Heart right ventricle (tissue), 16 donors: ENCODE measurements around the gene WIPF1. TPM values are rescaled to one million over a fixed set of nuclear protein-coding genes. Genes with fewer than 3 reads are reported as not detected.

ENCODE experiments used
- ATAC-seq, 8 donors: fragments of 200-7000 bp; cut with Tn5 transposase; one replicate each; pipeline ENCODE4 v1.9.1; 2020; ENCODE audit warnings: mild to moderate bottlenecking in 8 of 8, moderate library complexity in 8 of 8, moderate number of reproducible peaks in 1 of 8
- DNase-seq, 2 donors: peaks; one replicate each; pipeline ENCODE4 v3.0.0-alpha.2; 2020
- H3K27ac ChIP-seq, 10 donors: fragments of 200-600 bp; sonication (generic) in 2 of 10; one replicate each; pipeline versions ENCODE4 v1.5.0 to v1.8.0; 2020 to 2022; ENCODE audit warnings: mild to moderate bottlenecking in 3 of 10
- H3K27me3 ChIP-seq, 7 donors: fragments of 200-600 bp; one replicate each; pipeline ENCODE4 v1.8.0; 2021 to 2022; ENCODE audit warnings: mild to moderate bottlenecking in 2 of 7
- H3K36me3 ChIP-seq, 9 donors: fragments of 200-600 bp; sonication (generic) in 1 of 9; one replicate each; pipeline versions ENCODE4 v1.5.0 to v1.8.0; 2020 to 2022; ENCODE audit warnings: mild to moderate bottlenecking in 2 of 9
- H3K4me1 ChIP-seq, 9 donors: fragments of 200-600 bp; sonication (generic) in 1 of 9; one replicate each; pipeline versions ENCODE4 v1.5.0 to v1.8.0; 2020 to 2022; ENCODE audit warnings: mild to moderate bottlenecking in 4 of 9
- H3K4me3 ChIP-seq, 10 donors: fragments of 200-600 bp; sonication (generic) in 2 of 10; one replicate each; pipeline versions ENCODE4 v1.5.0 to v1.8.0; 2020 to 2022; ENCODE audit warnings: mild to moderate bottlenecking in 7 of 10, moderate library complexity in 2 of 10
- H3K9me3 ChIP-seq, 11 donors: fragments of 200-600 bp in 10 of 11; sonication (generic) in 2 of 11; one replicate each; pipeline versions ENCODE4 v1.5.0 to v1.8.0; 2013 to 2022; ENCODE audit warnings: mild to moderate bottlenecking in 2 of 11, control low read depth in 1 of 11, moderate library complexity in 1 of 11
- CTCF ChIP-seq, 9 donors: fragments of 200-600 bp; sonication (generic) in 2 of 9; IDR thresholded peaks; one replicate each; pipeline versions ENCODE4 v1.5.0 to v1.8.0; 2021 to 2022; ENCODE audit warnings: antibody characterized with exemption in 9 of 9, mild to moderate bottlenecking in 5 of 9, moderate library complexity in 1 of 9
- WGBS, 2 donors: extraction: QIAGEN DNeasy Blood & Tissue Kit; methylation state at CpG; one replicate each; pipeline ENCODE4 v1.1.7; 2013; ENCODE audit warnings: inconsistent platforms in 1 of 2; 5-methylcytosine and 5-hydroxymethylcytosine counted together
- intact Hi-C, 10 donors: fragments of 100-400 bp; cut with DNase I; formaldehyde crosslinking; loops; one replicate each; pipeline versions ENCODE4 v1.11.1 to v1.14.2; 2022
- polyA plus RNA-seq, 2 donors: library from polyadenylated mRNA; stranded (reverse); fragments of 200-250 nt; gene quantifications; one replicate each; pipeline ENCODE4 v1.2.3, GENCODE V29; 2013
- total RNA-seq, 10 donors: library from RNA; stranded (reverse); fragmentation: NEBNext Ultra II Directional in 3 of 10; extraction: Animal tissue kit (Norgen Biotek cat#: 25700) in 3 of 10; gene quantifications; one replicate each; pipeline versions ENCODE4 v1.2.1 to v1.2.4, GENCODE V29; 2021 to 2023
- donor health status: Arrhythmogenic right ventricular cardiomyopathy.
- donor health status: ischemic (EF 13 %, LVEDD 7.1; RV severe dilation, severe dysfunction).
- donor health status: healthy with polysubstance abuse.
- donor health status: DM: no; HTN: yes; CAD: no.
- donor health status: DM: no; HTN: no; CAD: no.
- donor health status: ischemic (EF 25% LVEDD 6.9; RV normal size, moderate dysfunction).
- donor health status: ischemic (EF 25% LVEDD 5.7; RV mildly dilated, moderate dysfunction).
- donor health status: healthy.
- donor health status: DM: yes; HTN: yes; CAD: no.
- donor health status: Ischemic cardiomyopathy.
- donor health status: ischemic (EF 35%, LVEDD 5.7; RV mildly dilated, moderate dysfunction).
- donor health status: nonischemic (EF 11% LVEDD 7.7; RV severe dilation, severe dysfunction).
- donor health status: DM: yes; HTN: yes; CAD: no.
- donor health status: PGD.
- donor health status: ischemic (EF 29% LVEDD 5.4; RV normal size, mild dysfunction).
- donor health status: nonischemic (EF 23%, LVEDD 6.1; RV moderate dilation, normal function).

The WIPF1 gene
- total and polyA plus RNA-seq, 12 donors, result 9.1 to 48.1 (median 15.6) TPM

GRCh38 chr2:174621323-174621722 is 23.7 kb upstream of the WIPF1 start:
- peaks cover 0 to 32% (median 15%) of the 10 kb centered on the region in 9 donors for H3K4me1 ChIP-seq
- H3K9me3 ChIP-seq, result no peaks in the 10 kb centered on the region
- H3K36me3 ChIP-seq, result peaks cover 0 to 76% (median 0%) of the 10 kb centered on the region in 9 donors
- ATAC-seq (no peak), DNase-seq (no peak)
- no peak overlapping the region for H3K4me3 ChIP-seq
- TF ChIP-seq CTCF (IDR thresholded peaks at IDR 0.05), result no peak
- intact Hi-C loops, result loop anchor here in 1 of 10 donors (10.0 kb wide), 1 partner anchor 53 kb away; no protein-coding TSS in a partner anchor
- 92 to 96% methylated on average over 3 of the region's 3 CpGs for WGBS, 2 donors
- H3K27ac ChIP-seq, result no peak overlapping the region
- no peaks in the 10 kb centered on the region for H3K27me3 ChIP-seq

- no peak for DNase-seq
- H3K4me3 ChIP-seq, result no peak overlapping the region
- intact Hi-C loops, result loop anchor here in 2 of 10 donors (10.0 kb wide), 1 partner anchor 67 kb away; no protein-coding TSS in a partner anchor
- peak overlapping the region in 3 of 10 donors; percentile 1 to 51 (median 32) for H3K27ac ChIP-seq
- WGBS, 2 donors, result 67 to 89% methylated on average over 2 of the region's 2 CpGs
- ATAC-seq, result no peak
- H3K4me1 ChIP-seq, result peaks cover 0 to 59% (median 26%) of the 10 kb centered on the region in 9 donors
- no peaks in the 10 kb centered on the region for H3K27me3 ChIP-seq
- no peak for TF ChIP-seq CTCF (IDR thresholded peaks at IDR 0.05)
- H3K36me3 ChIP-seq, result peaks cover 0 to 58% (median 0%) of the 10 kb centered on the region in 9 donors
- no peaks in the 10 kb centered on the region for H3K9me3 ChIP-seq
These were observed 20.6 kb upstream of the WIPF1 start for GRCh38 chr2:174618179-174618578.

- peaks cover 0 to 63% (median 24%) of the 10 kb centered on the region in 9 donors for H3K4me1 ChIP-seq
- DNase-seq (no peak), ATAC-seq (no peak)
- no peaks in the 10 kb centered on the region for H3K9me3 ChIP-seq
- no peak overlapping the region for H3K4me3 ChIP-seq
- TF ChIP-seq CTCF (IDR thresholded peaks at IDR 0.05), result no peak
- peak overlapping the region in 3 of 10 donors; percentile 1 to 51 (median 32) for H3K27ac ChIP-seq
- H3K36me3 ChIP-seq, result peaks cover 0 to 57% (median 0%) of the 10 kb centered on the region in 9 donors
- intact Hi-C loops, result loop anchor here in 2 of 10 donors (10.0 kb wide), 1 partner anchor 67 kb away; no protein-coding TSS in a partner anchor
- H3K27me3 ChIP-seq, result no peaks in the 10 kb centered on the region
- WGBS, 2 donors, result 72 to 81% methylated on average over 3 of the region's 3 CpGs
These were observed 20.1 kb upstream of the WIPF1 start for GRCh38 chr2:174617718-174618117.

GRCh38 chr2:174617120-174617519 is 19.5 kb upstream of the WIPF1 start:
- H3K27ac ChIP-seq, result peak overlapping the region in 2 of 10 donors; percentile 32 to 55
- H3K4me1 ChIP-seq, result peaks cover 0 to 64% (median 24%) of the 10 kb centered on the region in 9 donors
- no peaks in the 10 kb centered on the region for H3K9me3 ChIP-seq
- DNase-seq (no peak), ATAC-seq (peak in 3 of 8 donors; percentile 21 to 54 (median 38))
- WGBS, 2 donors, result 96% methylated on average over 2 of the region's 2 CpGs
- peaks cover 0 to 53% (median 0%) of the 10 kb centered on the region in 9 donors for H3K36me3 ChIP-seq
- TF ChIP-seq CTCF (IDR thresholded peaks at IDR 0.05), result no peak
- no peaks in the 10 kb centered on the region for H3K27me3 ChIP-seq
- H3K4me3 ChIP-seq, result no peak overlapping the region
- intact Hi-C loops, result loop anchor here in 2 of 10 donors (10.0 kb wide), 1 partner anchor 68 kb away; no protein-coding TSS in a partner anchor
